ENCODE data around the gene TCF7L2. TPM values are rescaled to one million over a fixed set of nuclear protein-coding genes. Genes with fewer than 3 reads are reported as not detected.

Gene TCF7L2
- total RNA-seq, 4 donors from 2014 or later: 25.1 to 38.9 (median 26.9) TPM

DNA sequence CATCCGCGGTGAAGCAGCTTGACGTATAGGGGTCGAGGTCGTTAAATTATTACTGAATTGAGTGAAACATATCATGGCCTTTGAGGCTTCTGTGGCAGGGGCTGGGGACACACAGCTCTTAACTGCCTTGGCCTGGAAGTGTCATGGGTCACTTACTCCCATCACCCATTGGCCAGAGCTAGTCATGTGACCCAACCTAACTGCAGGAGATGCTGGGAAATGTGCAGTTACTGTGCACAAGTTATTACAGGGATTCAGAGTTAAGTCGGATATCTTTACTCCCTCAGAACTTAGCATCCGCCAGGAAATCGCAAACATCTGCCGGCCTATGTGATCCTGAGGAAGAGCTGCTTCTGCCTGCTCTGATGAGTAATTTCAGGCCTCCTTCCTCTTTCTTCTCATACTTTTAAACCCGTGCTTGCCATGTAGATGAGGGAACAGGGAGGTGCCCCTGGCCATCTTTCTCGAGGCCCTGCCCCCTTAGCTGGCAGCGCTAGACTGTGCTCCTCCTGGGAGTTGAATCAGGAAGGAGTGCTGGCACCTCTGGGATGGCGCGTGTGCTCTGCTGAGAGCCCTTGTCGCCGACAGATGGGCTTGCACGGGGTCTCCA lies 203.6 kb downstream of the TCF7L2 start:
- 84 to 87% methylated on average over 17 of the region's 17 CpGs for WGBS, 2 donors
- Histone ChIP-seq H3K27me3 (no peaks in the 10 kb centered on the region), H3K4me1 (peaks cover 0 to 26% (median 8%) of the 10 kb centered on the region in 4 donors), H3K27ac (no peak overlapping the region), H3K9me3 (no peaks in the 10 kb centered on the region), H3K36me3 (peaks cover 3 to 89% (median 5%) of the 10 kb centered on the region in 3 donors), H3K4me3 (no peak overlapping the region)
- TF ChIP-seq, protein P1, sequence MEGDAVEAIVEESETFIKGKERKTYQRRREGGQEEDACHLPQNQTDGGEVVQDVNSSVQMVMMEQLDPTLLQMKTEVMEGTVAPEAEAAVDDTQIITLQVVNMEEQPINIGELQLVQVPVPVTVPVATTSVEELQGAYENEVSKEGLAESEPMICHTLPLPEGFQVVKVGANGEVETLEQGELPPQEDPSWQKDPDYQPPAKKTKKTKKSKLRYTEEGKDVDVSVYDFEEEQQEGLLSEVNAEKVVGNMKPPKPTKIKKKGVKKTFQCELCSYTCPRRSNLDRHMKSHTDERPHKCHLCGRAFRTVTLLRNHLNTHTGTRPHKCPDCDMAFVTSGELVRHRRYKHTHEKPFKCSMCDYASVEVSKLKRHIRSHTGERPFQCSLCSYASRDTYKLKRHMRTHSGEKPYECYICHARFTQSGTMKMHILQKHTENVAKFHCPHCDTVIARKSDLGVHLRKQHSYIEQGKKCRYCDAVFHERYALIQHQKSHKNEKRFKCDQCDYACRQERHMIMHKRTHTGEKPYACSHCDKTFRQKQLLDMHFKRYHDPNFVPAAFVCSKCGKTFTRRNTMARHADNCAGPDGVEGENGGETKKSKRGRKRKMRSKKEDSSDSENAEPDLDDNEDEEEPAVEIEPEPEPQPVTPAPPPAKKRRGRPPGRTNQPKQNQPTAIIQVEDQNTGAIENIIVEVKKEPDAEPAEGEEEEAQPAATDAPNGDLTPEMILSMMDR (IDR thresholded peaks at IDR 0.05): no peak
- peak in 1 of 2 donors; percentile 53 for TF ChIP-seq EP300 (IDR thresholded peaks at IDR 0.05)
- no peak for DNase-seq (ENCODE audit: low spot score in 2 of 2)

DNA sequence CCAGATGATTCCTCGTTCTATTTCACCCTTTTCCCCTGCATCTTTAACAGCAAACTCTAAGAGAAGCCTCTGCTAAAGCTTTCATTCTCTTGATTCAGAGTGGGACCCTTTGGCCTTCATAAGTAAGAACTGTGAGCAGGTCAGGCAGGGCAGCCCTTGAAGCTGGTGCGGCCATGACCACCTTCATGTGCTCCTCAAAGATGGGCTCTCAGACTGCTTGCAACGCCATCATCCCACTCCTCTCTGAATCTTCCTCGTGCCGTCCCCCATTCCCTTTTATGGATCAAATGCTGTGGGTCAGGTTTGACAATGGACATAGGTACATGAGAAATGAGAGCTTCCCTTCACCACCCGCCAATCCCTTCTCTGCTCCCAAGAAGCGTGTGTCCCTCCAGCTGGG lies 207.4 kb downstream of the TCF7L2 start:
- Histone ChIP-seq H3K9me3 (no peaks in the 10 kb centered on the region), H3K4me1 (peaks cover 0 to 7% (median 1%) of the 10 kb centered on the region in 4 donors), H3K36me3 (peaks cover 3 to 81% (median 4%) of the 10 kb centered on the region in 3 donors), H3K4me3 (no peak overlapping the region), H3K27ac (no peak overlapping the region), H3K27me3 (no peaks in the 10 kb centered on the region)
- TF ChIP-seq EP300 (IDR thresholded peaks at IDR 0.05): no peak
- no peak for TF ChIP-seq POLR2A (IDR thresholded peaks at IDR 0.05)
- TF ChIP-seq, protein P1 (IDR thresholded peaks at IDR 0.05): no peak
- no peak for DNase-seq (ENCODE audit: low spot score in 2 of 2)
- 90 to 91% methylated on average over 7 of the region's 7 CpGs for WGBS, 2 donors

DNA sequence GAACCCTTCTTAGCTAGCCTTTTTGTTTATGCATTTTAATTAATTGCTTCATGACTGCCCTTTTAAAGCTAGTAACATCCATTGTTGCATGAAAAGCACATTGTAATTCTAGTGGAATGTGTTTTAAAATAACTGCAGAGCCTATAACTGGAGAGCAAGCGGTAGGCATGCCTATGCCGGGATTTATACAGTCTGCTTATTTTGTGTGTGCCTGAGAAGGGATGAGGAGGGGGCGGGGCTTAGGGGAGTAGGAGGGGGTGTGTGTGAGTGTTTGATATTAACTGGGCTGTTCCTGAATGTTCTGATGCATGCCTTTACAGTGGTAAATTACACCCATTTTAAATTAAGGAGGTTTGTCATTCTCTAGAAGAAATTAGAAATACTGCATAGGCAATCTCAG lies 208.1 kb downstream of the TCF7L2 start:
- Histone ChIP-seq H3K27ac (peak overlapping the region in 1 of 4 donors; percentile 1), H3K27me3 (no peaks in the 10 kb centered on the region), H3K9me3 (no peaks in the 10 kb centered on the region), H3K4me3 (no peak overlapping the region), H3K4me1 (peaks cover 0 to 6% (median 1%) of the 10 kb centered on the region in 4 donors), H3K36me3 (peaks cover 0 to 74% (median 3%) of the 10 kb centered on the region in 3 donors)
- TF ChIP-seq, protein P1 (IDR thresholded peaks at IDR 0.05): no peak
- 26 to 40% methylated on average over 3 of the region's 3 CpGs for WGBS, 2 donors
- DNase-seq (ENCODE audit: low spot score in 2 of 2): no peak

DNA sequence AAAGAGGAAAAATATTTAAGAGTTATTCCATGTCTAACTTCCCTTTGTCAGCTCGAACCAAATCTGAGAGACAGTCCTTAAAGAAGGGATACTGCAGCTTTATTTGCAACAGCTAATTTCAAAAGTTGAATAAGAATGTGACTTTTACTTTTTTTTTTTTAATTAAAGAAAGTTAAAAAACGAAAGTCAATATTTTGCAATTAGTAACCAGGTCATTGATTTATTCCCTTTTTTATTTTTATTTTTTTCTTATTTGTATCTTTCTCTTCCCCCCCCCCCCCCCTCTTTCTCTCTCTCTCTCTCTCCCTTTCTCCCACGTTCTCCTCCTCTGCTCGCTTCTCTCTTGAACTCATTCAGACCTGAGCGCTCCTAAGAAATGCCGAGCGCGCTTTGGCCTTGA lies 209.5 kb downstream of the TCF7L2 start:
- Histone ChIP-seq H3K4me3 (no peak overlapping the region), H3K36me3 (peaks cover 0 to 70% (median under 1%) of the 10 kb centered on the region in 3 donors), H3K27ac (no peak overlapping the region), H3K9me3 (no peaks in the 10 kb centered on the region), H3K4me1 (peaks cover 0 to 13% (median 1%) of the 10 kb centered on the region in 4 donors), H3K27me3 (no peaks in the 10 kb centered on the region)
- DNase-seq (ENCODE audit: low spot score in 2 of 2): no peak
- TF ChIP-seq, protein P1 (IDR thresholded peaks at IDR 0.05): no peak
- TF ChIP-seq EP300 (IDR thresholded peaks at IDR 0.05): no peak
- no peak for TF ChIP-seq POLR2A (IDR thresholded peaks at IDR 0.05)
- WGBS, 2 donors: 88 to 89% methylated on average over 8 of the region's 8 CpGs

DNA sequence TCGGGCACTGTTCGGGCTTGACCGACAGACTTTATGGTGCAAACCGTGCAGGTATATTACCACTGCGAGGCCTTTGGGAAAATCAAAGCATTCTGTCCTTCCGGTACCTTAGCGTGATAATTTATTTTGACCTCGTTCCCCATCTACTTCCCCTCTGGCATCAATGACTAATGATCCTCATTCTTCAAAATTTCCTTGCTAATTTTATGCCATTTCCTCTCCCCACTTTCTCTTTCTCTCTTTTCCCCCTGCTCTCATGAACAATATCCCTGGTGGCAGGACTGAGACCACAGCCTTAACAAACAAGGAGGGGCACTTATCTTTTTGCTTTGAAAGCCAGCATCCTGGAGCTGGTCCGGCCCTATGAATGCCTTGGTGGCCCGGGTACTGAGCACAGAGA lies 210.6 kb downstream of the TCF7L2 start:
- WGBS, 2 donors: 87 to 95% methylated on average over 10 of the region's 10 CpGs

More for the DNA sequence above, 210.6 kb downstream of the TCF7L2 start:
- Histone ChIP-seq H3K27ac (no peak overlapping the region), H3K27me3 (no peaks in the 10 kb centered on the region), H3K36me3 (peaks cover 0 to 69% (median 3%) of the 10 kb centered on the region in 3 donors), H3K4me3 (no peak overlapping the region), H3K9me3 (no peaks in the 10 kb centered on the region), H3K4me1 (peaks cover 0 to 13% (median 1%) of the 10 kb centered on the region in 4 donors)
- no peak for DNase-seq (ENCODE audit: low spot score in 2 of 2)
- TF ChIP-seq EP300 (IDR thresholded peaks at IDR 0.05) (no peak), POLR2A (IDR thresholded peaks at IDR 0.05) (no peak)
- TF ChIP-seq, protein P1 (IDR thresholded peaks at IDR 0.05): no peak

Data from tibial nerve (tissue), 4 donors.